Activated B cell treated with CpG ODN at 0.5 μM for 24 hours (primary cell): ENCODE measurements around the gene PLIN4. TPM values are rescaled to one million over a fixed set of nuclear protein-coding genes. Genes with fewer than 3 reads are reported as not detected.

Experiments used
- ATAC-seq: fragments of 200-7000 bp; cut with Tn5 transposase; one replicate; pipeline ENCODE4 v1.10.0; 2021; ENCODE audit warnings: low read depth, mild to moderate bottlenecking, moderate library complexity
- CTCF ChIA-PET: fragments of 350-600 bp; sonication (Branson Sonifier 250); formaldehyde crosslinking; loops from one replicate; lab custom pipeline; 2021; ENCODE audit warnings: antibody characterized with exemption; lab: Charles Lee
- POLR2A ChIA-PET: fragments of 350-600 bp; sonication (Branson Sonifier 250); formaldehyde crosslinking; loops from one replicate; lab custom pipeline; 2021; ENCODE audit warnings: antibody characterized with exemption; lab: Charles Lee
- DNase-seq: peaks from one replicate; pipeline ENCODE4 v3.0.0; 2022
- H3K27ac Mint-ChIP-seq: one replicate; pipeline ENCODE4 v1.8.0; 2020; ENCODE audit warnings: mixed read lengths
- H3K27me3 Mint-ChIP-seq: one replicate; pipeline ENCODE4 v1.8.0; 2021; ENCODE audit warnings: mixed read lengths
- H3K36me3 Mint-ChIP-seq: one replicate; pipeline ENCODE4 v1.8.0; 2021; ENCODE audit warnings: low read depth, mixed read lengths
- H3K4me1 Mint-ChIP-seq: one replicate; pipeline ENCODE4 v1.8.0; 2021; ENCODE audit warnings: mixed read lengths
- H3K4me3 Mint-ChIP-seq: one replicate; pipeline ENCODE4 v1.8.0; 2020; ENCODE audit warnings: mild to moderate bottlenecking, mixed read lengths
- H3K9me3 Mint-ChIP-seq: one replicate; pipeline ENCODE4 v1.8.0; 2020; ENCODE audit warnings: mixed read lengths
- CTCF ChIP-seq: fragments of 200-600 bp; IDR thresholded peaks from one replicate; pipeline ENCODE4 v1.8.0; 2022; ENCODE audit warnings: antibody characterized with exemption, mild to moderate bottlenecking
- intact Hi-C: fragments of 100-400 bp; cut with micrococcal nuclease; formaldehyde crosslinking; loops from one replicate; pipeline ENCODE4 v1.15.1; 2024
- total RNA-seq: library from RNA; stranded (reverse); gene quantifications from 2 replicates; pipeline ENCODE4 v1.2.3, GENCODE V29; 2022

The PLIN4 gene
- total RNA-seq, 1 donor from 2014 or later = not detected

GRCh38 chr19:4525563-4526002 is 7.3 kb upstream of the PLIN4 start:
- no peak overlapping the region for H3K27ac Mint-ChIP-seq
- peaks cover 5% of the 10 kb centered on the region for H3K27me3 Mint-ChIP-seq
- DNase-seq (no peak), ATAC-seq (no peak)
- no peak overlapping the region for H3K4me3 Mint-ChIP-seq
- no peaks in the 10 kb centered on the region for H3K9me3 Mint-ChIP-seq
- intact Hi-C loops = loop anchor here (1.0 kb wide), 2 partner anchors 173 to 258 kb away; no protein-coding TSS in a partner anchor
- no peaks in the 10 kb centered on the region for H3K36me3 Mint-ChIP-seq
- no peaks in the 10 kb centered on the region for H3K4me1 Mint-ChIP-seq
- ChIA-PET POLR2A (interaction anchor here (0.5 kb wide), 1 partner anchor 972 kb away, joined by 4 read pairs; no protein-coding TSS in a partner anchor), CTCF (interaction anchor here (0.8 to 3.4 kb wide), 10 partner anchors 9 to 259 kb away, joined by 3 to 40 read pairs (median 4); partner anchors contain the start of genes HDGFL2 and PLIN5)
- no peak for TF ChIP-seq CTCF

- intact Hi-C loops = loop anchor here (1.0 kb wide), 2 partner anchors 173 to 258 kb away; no protein-coding TSS in a partner anchor
These were observed 6.7 kb upstream of the PLIN4 start for GRCh38 chr19:4524808-4525562.

GRCh38 chr19:4523306-4524110 is 5.2 kb upstream of the PLIN4 start:
- no peak for TF ChIP-seq CTCF
- intact Hi-C loops = loop anchor here (1.0 kb wide), 1 partner anchor 113 kb away; no protein-coding TSS in a partner anchor
- DNase-seq (no peak), ATAC-seq (no peak)
- peaks cover 9% of the 10 kb centered on the region for H3K27me3 Mint-ChIP-seq
- ChIA-PET POLR2A (interaction anchor here (0.5 kb wide), 1 partner anchor 59 kb away, joined by 5 read pairs; no protein-coding TSS in a partner anchor), CTCF (interaction anchor here (1.0 to 3.4 kb wide), 4 partner anchors 12 to 257 kb away, joined by 3 to 40 read pairs (median 7); partner anchors contain the start of gene PLIN5)
- H3K4me3 Mint-ChIP-seq = no peak overlapping the region
- no peak overlapping the region for H3K27ac Mint-ChIP-seq
- no peaks in the 10 kb centered on the region for H3K36me3 Mint-ChIP-seq
- no peaks in the 10 kb centered on the region for H3K4me1 Mint-ChIP-seq
- H3K9me3 Mint-ChIP-seq = no peaks in the 10 kb centered on the region

More at GRCh38 chr19:4524808-4525562, 6.7 kb upstream of the PLIN4 start:
- peak; percentile 28 for TF ChIP-seq CTCF
- Mint-ChIP-seq H3K27me3 (peaks cover 6% of the 10 kb centered on the region), H3K9me3 (no peaks in the 10 kb centered on the region), H3K36me3 (no peaks in the 10 kb centered on the region), H3K4me3 (no peak overlapping the region), H3K27ac (no peak overlapping the region), H3K4me1 (no peaks in the 10 kb centered on the region)
- ChIA-PET POLR2A (interaction anchor here (0.5 to 0.6 kb wide), 2 partner anchors 26 to 972 kb away, joined by 4 to 5 read pairs; no protein-coding TSS in a partner anchor), CTCF (interaction anchor here (0.8 to 3.4 kb wide), 10 partner anchors 8 to 258 kb away, joined by 3 to 40 read pairs (median 4); partner anchors contain the start of genes HDGFL2 and PLIN5)
- ATAC-seq (peak; percentile 82), DNase-seq (peak; percentile 60)

- ATAC-seq (no peak), DNase-seq (no peak)
- ChIA-PET CTCF (interaction anchor here (1.0 to 3.4 kb wide), 3 partner anchors 13 to 255 kb away, joined by 3 to 40 read pairs (median 11); partner anchors contain the start of gene PLIN5), POLR2A (interaction anchor here (0.5 to 0.6 kb wide), 2 partner anchors 58 to 276 kb away, joined by 4 to 5 read pairs; partner anchors contain the start of gene YJU2)
- H3K4me1 Mint-ChIP-seq = no peaks in the 10 kb centered on the region
- TF ChIP-seq CTCF = no peak
- no peak overlapping the region for H3K27ac Mint-ChIP-seq
- H3K9me3 Mint-ChIP-seq = no peaks in the 10 kb centered on the region
- intact Hi-C loops = loop anchor here (1.0 kb wide), 1 partner anchor 114 kb away; no protein-coding TSS in a partner anchor
- no peaks in the 10 kb centered on the region for H3K36me3 Mint-ChIP-seq
- no peak overlapping the region for H3K4me3 Mint-ChIP-seq
- H3K27me3 Mint-ChIP-seq = peaks cover 9% of the 10 kb centered on the region
These were observed 4.2 kb upstream of the PLIN4 start for GRCh38 chr19:4522291-4523002.
